Heart left ventricle (tissue), 16 donors: ENCODE results near the gene TSPYL1. TPM values are rescaled to one million over a fixed set of nuclear protein-coding genes. Genes with fewer than 3 reads are reported as not detected.

Source experiments
- ATAC-seq, 4 donors: fragments of 200-7000 bp; cut with Tn5 transposase; one replicate each; pipeline ENCODE4 v1.9.1; 2020 to 2022; ENCODE audit warnings: moderate library complexity in 4 of 4, mild to moderate bottlenecking in 3 of 4, moderate number of reproducible peaks in 1 of 4
- DNase-seq, 5 donors: peaks; one replicate each; pipeline ENCODE4 v3.0.0-alpha.2; 2020
- H3K27ac ChIP-seq, 12 donors: fragments of 200-600 bp; sonication (generic) in 4 of 12; one replicate each; pipeline versions ENCODE4 v1.5.0 to v1.8.0; 2016 to 2022; ENCODE audit warnings: mild to moderate bottlenecking in 2 of 12
- H3K27me3 ChIP-seq, 9 donors: fragments of 200-600 bp; sonication (generic) in 2 of 9; one replicate each; pipeline versions ENCODE4 v1.5.1 to v1.8.0; 2016 to 2022; ENCODE audit warnings: mild to moderate bottlenecking in 3 of 9
- H3K36me3 ChIP-seq, 9 donors: fragments of 200-600 bp; sonication (generic) in 2 of 9; one replicate each; pipeline versions ENCODE4 v1.5.0 to v1.8.0; 2018 to 2022; ENCODE audit warnings: mild to moderate bottlenecking in 2 of 9
- H3K4me1 ChIP-seq, 12 donors: fragments of 200-600 bp; sonication (generic) in 4 of 12; one replicate each; pipeline versions ENCODE4 v1.5.0 to v1.8.0; 2016 to 2022; ENCODE audit warnings: mild to moderate bottlenecking in 3 of 12
- H3K4me3 ChIP-seq, 12 donors: fragments of 200-600 bp; sonication (generic) in 4 of 12; one replicate each; pipeline versions ENCODE4 v1.5.0 to v1.8.0; 2017 to 2022; ENCODE audit warnings: mild to moderate bottlenecking in 9 of 12, moderate library complexity in 4 of 12
- H3K9me3 ChIP-seq, 12 donors: fragments of 200-600 bp; sonication (generic) in 4 of 12; one replicate each; pipeline versions ENCODE4 v1.5.0 to v1.8.0; 2016 to 2022; ENCODE audit warnings: mild to moderate bottlenecking in 1 of 12
- CTCF ChIP-seq, 12 donors: fragments of 200-600 bp; sonication (generic) in 4 of 12; IDR thresholded peaks; one replicate each; pipeline versions ENCODE4 v1.5.0 to v1.8.0; 2018 to 2022; ENCODE audit warnings: antibody characterized with exemption in 12 of 12, mild to moderate bottlenecking in 5 of 12
- POLR2A ChIP-seq, 2 donors: fragments of 450-650 bp; IDR thresholded peaks; one replicate each; pipeline ENCODE4 v1.6.1; 2017; ENCODE audit warnings: antibody characterized with exemption in 2 of 2, mild to moderate bottlenecking in 2 of 2, moderate library complexity in 2 of 2
- WGBS, 4 donors: extraction: QIAGEN DNeasy Blood & Tissue Kit in 2 of 4; methylation state at CpG; one replicate each; pipeline versions ENCODE4 v1.1.5 to v1.1.7; 2013 to 2018; 5-methylcytosine and 5-hydroxymethylcytosine counted together
- intact Hi-C, 10 donors: fragments of 100-400 bp; cut with DNase I; formaldehyde crosslinking; loops; one replicate each; pipeline versions ENCODE4 v1.11.1 to v1.14.2; 2022
- polyA plus RNA-seq, 2 donors: library from polyadenylated mRNA; stranded (reverse); fragments of 200-250 nt; gene quantifications; one replicate each; pipeline ENCODE4 v1.2.3, GENCODE V29; 2013
- total RNA-seq, 9 donors: library from RNA; depleted of rRNA in 2 of 9; stranded (reverse); fragments of >200 nt in 2 of 9; fragmentation: NEBNext Ultra II Directional in 3 of 9; extraction: Animal tissue kit (Norgen Biotek cat#: 25700) in 3 of 9; gene quantifications; one replicate each; pipeline versions ENCODE4 v1.1.0 to v1.2.4, GENCODE V29; 2016 to 2023
- donor health status: ischemic (EF 13 %, LVEDD 7.1; RV severe dilation, severe dysfunction).
- donor health status: healthy with polysubstance abuse.
- donor health status: DM: no; HTN: yes; CAD: no.
- donor health status: DM: no; HTN: no; CAD: no.
- donor health status: ischemic (EF 25% LVEDD 6.9; RV normal size, moderate dysfunction).
- donor health status: ischemic (EF 25% LVEDD 5.7; RV mildly dilated, moderate dysfunction).
- donor health status: healthy.
- donor health status: DM: yes; HTN: yes; CAD: no.
- donor health status: ischemic (EF 35%, LVEDD 5.7; RV mildly dilated, moderate dysfunction).
- donor health status: nonischemic (EF 11% LVEDD 7.7; RV severe dilation, severe dysfunction).
- donor health status: DM: yes; HTN: yes; CAD: no.
- donor health status: PGD.
- donor health status: ischemic (EF 29% LVEDD 5.4; RV normal size, mild dysfunction).
- donor health status: nonischemic (EF 23%, LVEDD 6.1; RV moderate dilation, normal function).

TSPYL1 gene
- total and polyA plus RNA-seq, 11 donors: 24.8 to 150 (median 98.4) TPM

GRCh38 chr6:116280933-116281316 lies 1.2 kb upstream of the TSPYL1 start:
- intact Hi-C loops: loop anchor here in 8 of 10 donors (1.0 to 10.0 kb wide), 8 partner anchors 27 to 284 kb away; partner anchors contain the start of genes DSE (in 2 of the 8) and TSPYL4 (in 1 of the 8)
- DNase-seq: no peak
- Histone ChIP-seq H3K4me1 (peaks cover 8 to 56% (median 42%) of the 10 kb centered on the region in 12 donors), H3K4me3 (peak overlapping the region in 8 of 12 donors; percentile 73 to 97 (median 86)), H3K27me3 (no peaks in the 10 kb centered on the region), H3K27ac (peak overlapping the region in 10 of 12 donors; percentile 89 to 99 (median 97)), H3K36me3 (peaks cover 0 to 22% (median 6%) of the 10 kb centered on the region in 9 donors), H3K9me3 (no peaks in the 10 kb centered on the region)
- ATAC-seq: no peak
- TF ChIP-seq CTCF (IDR thresholded peaks at IDR 0.05) (no peak), POLR2A (IDR thresholded peaks at IDR 0.05) (no peak)
- 83 to 88% (median 84%) methylated on average over 5 of the region's 5 CpGs for WGBS, 4 donors

GRCh38 chr6:116280161-116280932 lies 617 bp upstream of the TSPYL1 start:
- Histone ChIP-seq H3K9me3 (no peaks in the 10 kb centered on the region), H3K36me3 (peaks cover 0 to 23% (median 9%) of the 10 kb centered on the region in 9 donors), H3K4me1 (peaks cover 8 to 62% (median 48%) of the 10 kb centered on the region in 12 donors), H3K4me3 (peak overlapping the region; percentile 73 to 97 (median 88)), H3K27ac (peak overlapping the region; percentile 71 to 99 (median 97)), H3K27me3 (no peaks in the 10 kb centered on the region)
- intact Hi-C loops: loop anchor here in 8 of 10 donors (1.0 to 10.0 kb wide), 8 partner anchors 26 to 284 kb away; partner anchors contain the start of genes DSE (in 2 of the 8) and TSPYL4 (in 1 of the 8)
- no peak for TF ChIP-seq CTCF (IDR thresholded peaks at IDR 0.05)
- TF ChIP-seq POLR2A (IDR thresholded peaks at IDR 0.05): no peak
- DNase-seq: no peak
- 14 to 19% (median 17%) methylated on average over 8 of the region's 8 CpGs for WGBS, 4 donors
- ATAC-seq: no peak

- Histone ChIP-seq H3K27ac (peak overlapping the region; percentile 89 to 99 (median 97)), H3K36me3 (peaks cover 0 to 32% (median 21%) of the 10 kb centered on the region in 9 donors), H3K4me1 (peaks cover 8 to 71% (median 57%) of the 10 kb centered on the region in 12 donors), H3K27me3 (no peaks in the 10 kb centered on the region), H3K9me3 (no peaks in the 10 kb centered on the region), H3K4me3 (peak overlapping the region; percentile 73 to 97 (median 88))
- 6 to 9% (median 6%) methylated on average over 12 of the region's 12 CpGs for WGBS, 4 donors
- DNase-seq (peak; percentile 61 to 79 (median 71)), ATAC-seq (peak; percentile 28 to 59 (median 54))
- no peak for TF ChIP-seq POLR2A (IDR thresholded peaks at IDR 0.05)
- intact Hi-C loops: loop anchor here in 5 of 10 donors (1.0 to 10.0 kb wide), 5 partner anchors 25 to 293 kb away; partner anchors contain the start of genes CALHM5 (in 1 of the 5), RWDD1 (in 1 of the 5) and TSPYL4 (in 1 of the 5)
Observed at GRCh38 chr6:116278854-116279231, 887 bp downstream of the TSPYL1 start.

GRCh38 chr6:116278481-116278829 lies 1.3 kb downstream of the TSPYL1 start:
- DNase-seq (no peak), ATAC-seq (no peak)
- Histone ChIP-seq H3K27me3 (no peaks in the 10 kb centered on the region), H3K36me3 (peaks cover 0 to 36% (median 25%) of the 10 kb centered on the region in 9 donors), H3K4me1 (peaks cover 8 to 71% (median 57%) of the 10 kb centered on the region in 12 donors), H3K4me3 (peak overlapping the region; percentile 73 to 97 (median 88)), H3K9me3 (no peaks in the 10 kb centered on the region), H3K27ac (peak overlapping the region in 11 of 12 donors; percentile 89 to 99 (median 97))
- intact Hi-C loops: loop anchor here in 4 of 10 donors (2.0 to 10.0 kb wide), 4 partner anchors 28 to 294 kb away; partner anchors contain the start of genes CALHM5 (in 1 of the 4) and RWDD1 (in 1 of the 4)
- WGBS, 4 donors: 63 to 77% (median 70%) methylated on average over 11 of the region's 11 CpGs
- TF ChIP-seq CTCF (IDR thresholded peaks at IDR 0.05) (no peak), POLR2A (IDR thresholded peaks at IDR 0.05) (no peak)
